ENCODE results near the gene GPR107.

Gene GPR107

GRCh38 chr9:130171226-130172148 lies 117.8 kb downstream of the GPR107 start:
- no peak for DNase-seq

GRCh38 chr9:130172161-130172857 lies 118.6 kb downstream of the GPR107 start, which contains the start of gene NCS1:
TSS of gene NCS1 (plus strand) at chr9:130172404. CDS start at chr9:130172664, 260 bp downstream.
- no peak for DNase-seq

- no peak for DNase-seq
Observed at GRCh38 chr9:130172858-130173665, 119.4 kb downstream of the GPR107 start.

- no peak for DNase-seq
Observed at GRCh38 chr9:130173666-130173983, 119.9 kb downstream of the GPR107 start.

- no peak for DNase-seq
Observed at GRCh38 chr9:130174025-130174424, 120.3 kb downstream of the GPR107 start.

- no peak for DNase-seq
Observed at GRCh38 chr9:130174920-130175321, 121.2 kb downstream of the GPR107 start.

GRCh38 chr9:130175355-130175754 lies 121.6 kb downstream of the GPR107 start:
- DNase-seq, result no peak

- DNase-seq, result no peak
Observed at GRCh38 chr9:130176760-130177159, 123.1 kb downstream of the GPR107 start.

- DNase-seq, result no peak
Observed at GRCh38 chr9:130177898-130178805, 124.4 kb downstream of the GPR107 start.

GRCh38 chr9:130179331-130179907 lies 125.7 kb downstream of the GPR107 start:
- no peak for DNase-seq

- DNase-seq, result no peak
Observed at GRCh38 chr9:130180516-130180915, 126.8 kb downstream of the GPR107 start.

GRCh38 chr9:130181678-130182380 lies 128.1 kb downstream of the GPR107 start:
- DNase-seq, result no peak

- DNase-seq, result no peak
Observed at GRCh38 chr9:130182381-130182909, 128.7 kb downstream of the GPR107 start.

GRCh38 chr9:130183133-130183762 lies 129.5 kb downstream of the GPR107 start:
- no peak for DNase-seq

- no peak for DNase-seq
Observed at GRCh38 chr9:130185017-130185416, 131.3 kb downstream of the GPR107 start.

GRCh38 chr9:130185490-130186031 lies 131.9 kb downstream of the GPR107 start:
- no peak for DNase-seq

- DNase-seq, result no peak
Observed at GRCh38 chr9:130186051-130186450, 132.3 kb downstream of the GPR107 start.

GRCh38 chr9:130186839-130187522 lies 133.3 kb downstream of the GPR107 start:
- peak in 1 of 2 experiments; percentile 67 for DNase-seq

- DNase-seq, result no peak
Observed at GRCh38 chr9:130187523-130187846, 133.8 kb downstream of the GPR107 start.

Data from cerebellar nuclear complex (tissue), 1 donor.